K562 (cell line): ENCODE data around the gene RAVER2. TPM values are rescaled to one million over a fixed set of nuclear protein-coding genes. Genes with fewer than 3 reads are reported as not detected.

ENCODE experiments used
- ATAC-seq: fragments of 200-7000 bp; cut with Tn5 transposase; 3 replicates; pipeline ENCODE4 v1.9.1; 2020; ENCODE audit warnings: moderate library complexity
- BruUV-seq: library from RNA; stranded (reverse); fragments of 400-500 nt; replicated peaks from 2 replicates; lab custom pipeline; 2021; lab: Mats Ljungman, UMichigan
- CTCF ChIA-PET: fragments of 300-600 bp; formaldehyde crosslinking; extraction: SDS; loops from one replicate; lab custom pipeline; 2021; ENCODE audit warnings: low intra/inter-chr PET ratio; lab: Yijun Ruan, JAX
- POLR2A ChIA-PET: fragments of 300-600, 350-650 bp; sonication (Branson Sonifier 250); formaldehyde crosslinking; extraction: SDS; loops from one replicate; lab custom pipeline; 2021; ENCODE audit warnings: antibody characterized with exemption, inconsistent platforms; lab: Yijun Ruan, JAX
- DNase-seq, 4 experiments: peaks; one replicate each; pipeline versions ENCODE4 v3.0.0 to v3.0.0-alpha.2; 2011 to 2018; ENCODE audit warnings: low spot score in 3 of 4, mixed read lengths in 3 of 4; ENCODE audit errors: extremely low read depth in 1 of 4
- FAIRE-seq: peaks from 2 replicates; lab custom pipeline; 2011; peaks lifted over from hg19 to GRCh38; lab: Jason Lieb, UNC
- H2AFZ ChIP-seq: 2 replicates; pipeline ENCODE4 v1.6.0; 2011; ENCODE audit warnings: low read depth, low read length, control low read depth, inconsistent platforms
- H3K27ac ChIP-seq: fragments of 200-600 bp; 3 replicates; pipeline ENCODE4 v1.8.0; 2011; ENCODE audit warnings: low read depth, mild to moderate bottlenecking, control low read depth, inconsistent platforms, low read length, moderate library complexity, mixed read lengths; ENCODE audit errors: extremely low read depth
- H3K27me3 ChIP-seq, 2 experiments: fragments of 300-600 bp in 1 of 2; 2 replicates in 1 of 2; 3 replicates in 1 of 2; pipeline versions ENCODE4 v1.6.0 to v1.8.0; 2011; ENCODE audit warnings: inconsistent platforms in 2 of 2, low read length in 2 of 2, mild to moderate bottlenecking in 1 of 2, mixed read lengths in 1 of 2, moderate library complexity in 1 of 2; ENCODE audit not compliant: control insufficient read depth in 2 of 2, insufficient read depth in 2 of 2
- H3K36me3 ChIP-seq: fragments of 300-600 bp; 3 replicates; pipeline ENCODE4 v1.8.0; 2011; ENCODE audit warnings: mild to moderate bottlenecking, low read length, inconsistent platforms; ENCODE audit not compliant: control insufficient read depth, insufficient read depth
- H3K4me1 ChIP-seq, 2 experiments: fragments of 200-600 bp in 1 of 2; replicated peaks in 1 of 2; 2 replicates in 1 of 2; 3 replicates in 1 of 2; pipeline versions ENCODE4 v1.5.1 to v1.8.0; 2011; ENCODE audit warnings: inconsistent platforms in 2 of 2, low read length in 2 of 2, mild to moderate bottlenecking in 1 of 2, mixed read lengths in 1 of 2, moderate library complexity in 1 of 2; ENCODE audit not compliant: control insufficient read depth in 2 of 2, insufficient read depth in 2 of 2
- H3K4me2 ChIP-seq: 2 replicates; pipeline ENCODE4 v1.6.1; 2011; ENCODE audit warnings: low read length, control low read depth, inconsistent platforms, mixed read lengths; ENCODE audit not compliant: insufficient read depth
- H3K4me3 ChIP-seq: fragments of 200-600 bp; sonication (generic), shearing (Covaris generic); 2 replicates; pipeline ENCODE4 v1.5.1; 2016; ENCODE audit warnings: control low read depth, inconsistent platforms
- H3K79me2 ChIP-seq: fragments of 200-600 bp; 3 replicates; pipeline ENCODE4 v1.8.0; 2011; ENCODE audit warnings: low read length, inconsistent platforms; ENCODE audit not compliant: control insufficient read depth, insufficient read depth
- H3K9ac ChIP-seq, 2 experiments: 2 replicates each; pipeline versions ENCODE4 v1.6.0 to v1.6.1; 2011; ENCODE audit warnings: low read depth in 2 of 2, low read length in 2 of 2, control low read depth in 1 of 2, inconsistent platforms in 1 of 2, mild to moderate bottlenecking in 1 of 2, mixed read lengths in 1 of 2; ENCODE audit not compliant: insufficient read depth in 1 of 2
- H3K9me1 ChIP-seq: one replicate; pipeline ENCODE4 v1.6.0; 2011; ENCODE audit warnings: inconsistent platforms, mild to moderate bottlenecking, low read length, moderate library complexity; ENCODE audit not compliant: control insufficient read depth, insufficient read depth
- H3K9me3 ChIP-seq: replicated peaks from 2 replicates; pipeline ENCODE4 v1.5.1; 2011; ENCODE audit warnings: low read depth, low read length, inconsistent platforms; ENCODE audit not compliant: control insufficient read depth, insufficient read depth
- H4K20me1 ChIP-seq: replicated peaks from 2 replicates; pipeline ENCODE4 v1.6.1; 2011; ENCODE audit warnings: low read length, inconsistent platforms, mixed read lengths; ENCODE audit not compliant: control insufficient read depth, insufficient read depth
- BRCA1 ChIP-seq, 2 experiments: fragments of 450-650 bp in 1 of 2; sonication (generic) in 1 of 2; formaldehyde crosslinking in 1 of 2; IDR thresholded peaks; 2 replicates each; pipeline versions ENCODE4 v1.5.0 to v1.6.1; 2017 to 2020; ENCODE audit warnings: mild to moderate bottlenecking in 1 of 2, missing genetic modification reagents in 1 of 2
- E2F4 ChIP-seq: sonication (generic); formaldehyde crosslinking; IDR thresholded peaks from 2 replicates; pipeline ENCODE4 v1.8.0; 2022; ENCODE audit warnings: mild to moderate bottlenecking, low read depth, missing genetic modification reagents
- MCM7 ChIP-seq, 2 experiments: fragments of 450-650 bp; IDR thresholded peaks; 2 replicates each; pipeline ENCODE4 v1.6.1; 2016 to 2018
- PCBP1 ChIP-seq: fragments of 200-400 bp; formaldehyde crosslinking; IDR thresholded peaks from 2 replicates; pipeline ENCODE4 v1.6.1; 2018; ENCODE audit warnings: mild to moderate bottlenecking, low read depth, low read length; ENCODE audit not compliant: poor library complexity, severe bottlenecking
- POLR2AphosphoS5 ChIP-seq: IDR thresholded peaks from 2 replicates; pipeline ENCODE4 v1.6.1; 2011; ENCODE audit warnings: mild to moderate bottlenecking, low read depth, low read length, moderate library complexity; ENCODE audit not compliant: control insufficient read depth, insufficient read depth
- RBM14 ChIP-seq: fragments of 200-400 bp; formaldehyde crosslinking; IDR thresholded peaks from 2 replicates; pipeline ENCODE4 v1.6.1; 2018; ENCODE audit warnings: low read depth, mild to moderate bottlenecking, low read length, moderate library complexity, borderline replicate concordance; ENCODE audit not compliant: insufficient read depth
- SREBF2 ChIP-seq: sonication (generic); formaldehyde crosslinking; IDR thresholded peaks from 2 replicates; pipeline ENCODE4 v1.4.0; 2020; ENCODE audit warnings: mild to moderate bottlenecking, missing genetic modification reagents
- TEAD4 ChIP-seq, 2 experiments: sonication (generic) in 1 of 2; formaldehyde crosslinking in 1 of 2; IDR thresholded peaks; 2 replicates each; pipeline versions ENCODE4 v1.6.1 to v1.8.0; 2012 to 2022; ENCODE audit warnings: borderline replicate concordance in 1 of 2, inconsistent platforms in 1 of 2, low read length in 1 of 2, mild to moderate bottlenecking in 1 of 2, missing genetic modification reagents in 1 of 2
- ZNF277 ChIP-seq: fragments of 250-450 bp; sonication (Bioruptor Pico); IDR thresholded peaks from 2 replicates; pipeline ENCODE4 v1.8.0; 2022; ENCODE audit warnings: inconsistent platforms, mild to moderate bottlenecking, moderate library complexity, borderline replicate concordance
- ZNF561 ChIP-seq: fragments of 450-650 bp; formaldehyde crosslinking; conservative IDR thresholded peaks from 2 replicates; pipeline ENCODE4 v1.4.0; 2020; ENCODE audit warnings: mild to moderate bottlenecking, moderate library complexity
- ZNF583 ChIP-seq: fragments of 250-450 bp; sonication (Bioruptor Pico); IDR thresholded peaks from 2 replicates; pipeline ENCODE4 v1.4.0; 2020
- ZNF639 ChIP-seq, 2 experiments: fragments of 200-800 bp in 1 of 2; sonication (Bioruptor generic) in 1 of 2; sonication (generic) in 1 of 2; formaldehyde crosslinking in 1 of 2; IDR thresholded peaks in 1 of 2; conservative IDR thresholded peaks in 1 of 2; 2 replicates each; pipeline versions ENCODE4 v1.5.0 to v1.6.1; 2016 to 2020; ENCODE audit warnings: missing compliant biosample characterization in 1 of 2, missing genetic modification characterization in 1 of 2, missing genetic modification reagents in 1 of 2
- ZNF717 ChIP-seq: fragments of 250-450 bp; sonication (Bioruptor Pico); IDR thresholded peaks from 2 replicates; pipeline ENCODE4 v1.5.0; 2021
- WGBS: fragments of 100-300 bp; shearing (Covaris generic); methylation state at CpG from one replicate; pipeline ENCODE4 v1.1.6; 2016; ENCODE audit warnings: low coverage, mixed read lengths; ENCODE audit not compliant: insufficient coverage; ENCODE audit errors: missing lambda C conversion rate; 5-methylcytosine and 5-hydroxymethylcytosine counted together
- in situ Hi-C: fragments of 300-500 bp; cut with MboI; formaldehyde crosslinking; loops from 4 replicates; pipeline ENCODE4 v1.15.0; 2018; ENCODE audit warnings: inconsistent platforms, mixed read lengths
- intact Hi-C: fragments of 100-400 bp; cut with micrococcal nuclease; formaldehyde crosslinking; loops from 2 replicates; pipeline ENCODE4 v1.14.2; 2022
- polyA plus RNA-seq, 8 experiments: library from polyadenylated mRNA; depleted of rRNA in 4 of 8; stranded (reverse) in 5 of 8; unstranded in 3 of 8; fragments of >200 nt; fragmentation: Nextera tagmentation in 2 of 8; fragmentation: Illumina TruSeq in 1 of 8; extraction: Ambion mirVana in 2 of 8; extraction: Trizol in 1 of 8; gene quantifications; 2 replicates each; pipeline versions ENCODE4 v1.2.1 to v1.2.3, GENCODE V29; 2011 to 2014; ENCODE audit warnings: inconsistent platforms in 1 of 8, missing spikeins in 1 of 8
- total RNA-seq, 7 experiments: library from RNA; depleted of rRNA in 6 of 7; stranded (reverse); fragments of >200 nt in 6 of 7; fragmentation: Illumina TruSeq in 2 of 7; extraction: Trizol in 2 of 7; gene quantifications; 2 replicates each; pipeline versions ENCODE4 v1.2.1 to v1.2.3, GENCODE V29; 2011 to 2021; ENCODE audit warnings: low replicate concordance in 1 of 7

Gene RAVER2
- total and polyA plus RNA-seq, 9 of the 15 experiments (the other 6 are each of a cell fraction or from before 2014, with no cell fraction given), result 1.8 to 6.1 (median 4.4) TPM

- no peak for TF ChIP-seq POLR2AphosphoS5
- TF ChIP-seq PCBP1, result no peak
- no peak for TF ChIP-seq ZNF561 (CRISPR knock-in tag)
- no peak for TF ChIP-seq SREBF2 (CRISPR knock-in tag)
- no peak for TF ChIP-seq ZNF717
Observed at GRCh38 chr1:64838486-64838885, 93.6 kb downstream of the RAVER2 start (continued).

- no peak for FAIRE-seq
- H3K36me3 ChIP-seq, result peaks cover 75% of the 10 kb centered on the region; the same call in 2 of the 3 replicates
Observed at GRCh38 chr1:64839261-64839660, 94.4 kb downstream of the RAVER2 start.

More at GRCh38 chr1:64839261-64839660, 94.4 kb downstream of the RAVER2 start:
- no peak overlapping the region for H3K9ac ChIP-seq
- no peak for TF ChIP-seq TEAD4 (IDR thresholded peaks at IDR 0.05; ENCODE audit: low read length)
- no peak for TF ChIP-seq TEAD4 (CRISPR knock-in tag; IDR thresholded peaks at IDR 0.05; ENCODE audit: borderline replicate concordance)
- TF ChIP-seq RBM14, result no peak
- TF ChIP-seq MCM7 (IDR thresholded peaks at IDR 0.05), result no peak
- TF ChIP-seq ZNF277 (CRISPR knock-in tag), result no peak
- no peak for TF ChIP-seq ZNF583 (CRISPR knock-in tag)
- TF ChIP-seq BRCA1 (IDR thresholded peaks at IDR 0.05), result no peak
- no peak for TF ChIP-seq BRCA1 (CRISPR knock-in tag; IDR thresholded peaks at IDR 0.05)
- TF ChIP-seq ZNF639 (CRISPR knock-in tag; conservative IDR thresholded peaks at IDR 0.05 in 1 of 2, IDR thresholded peaks at IDR 0.05 in 1 of 2), result no peak
- no peak for TF ChIP-seq E2F4 (CRISPR knock-in tag)
- in situ Hi-C loops (no loop called here), intact Hi-C loops (loop anchor here (5.0 kb wide), 1 partner anchor 183 kb away; no protein-coding TSS in a partner anchor)
- DNase-seq (no peak), ATAC-seq (no peak)
- no peaks in the 10 kb centered on the region for H3K4me1 ChIP-seq
- no peak overlapping the region for H3K4me2 ChIP-seq
- no peaks in the 10 kb centered on the region for H3K27me3 ChIP-seq
- no peaks in the 10 kb centered on the region for H4K20me1 ChIP-seq
- no peak overlapping the region for H3K4me3 ChIP-seq
- no peaks in the 10 kb centered on the region for H3K79me2 ChIP-seq
- CTCF ChIA-PET, result no interaction called here
- no peaks in the 10 kb centered on the region for H3K9me1 ChIP-seq
- H2AFZ ChIP-seq, result no peak overlapping the region
- no TSS peak for BruUV-seq
- POLR2A ChIA-PET, result no interaction called here
- H3K27ac ChIP-seq, result no peak overlapping the region
- H3K9me3 ChIP-seq, result no peaks in the 10 kb centered on the region
- 93% methylated on average over 5 of the region's 5 CpGs for WGBS
